Measurements from ENCODE around the gene MAPKAPK2.

DNA sequence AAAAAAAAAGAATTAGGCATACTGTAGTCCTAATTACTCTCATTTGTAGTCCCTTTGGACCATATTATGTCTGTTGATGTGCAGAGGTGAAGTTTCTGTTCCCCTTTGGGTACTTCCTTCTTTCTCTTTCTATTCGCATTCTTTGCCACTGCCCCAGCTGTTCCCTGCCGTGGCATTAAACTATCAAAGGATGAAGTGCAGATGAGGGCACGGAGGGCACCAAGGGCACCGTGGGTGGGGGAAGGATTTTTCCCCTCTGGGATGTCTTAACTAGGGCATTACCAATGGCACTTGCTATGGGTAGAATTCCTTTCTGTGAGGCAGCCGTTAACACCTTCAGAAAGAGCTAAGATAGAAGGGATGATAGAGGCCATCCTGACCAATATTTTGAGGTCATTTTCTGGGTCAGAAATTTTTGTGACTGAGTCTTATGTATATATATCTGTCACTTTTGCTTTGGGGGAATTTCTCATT lies 4.9 kb upstream of the MAPKAPK2 start:
- no peak for TF ChIP-seq NCOA1 (CRISPR knock-in tag; IDR thresholded peaks at IDR 0.05)
- TF ChIP-seq, protein P1, sequence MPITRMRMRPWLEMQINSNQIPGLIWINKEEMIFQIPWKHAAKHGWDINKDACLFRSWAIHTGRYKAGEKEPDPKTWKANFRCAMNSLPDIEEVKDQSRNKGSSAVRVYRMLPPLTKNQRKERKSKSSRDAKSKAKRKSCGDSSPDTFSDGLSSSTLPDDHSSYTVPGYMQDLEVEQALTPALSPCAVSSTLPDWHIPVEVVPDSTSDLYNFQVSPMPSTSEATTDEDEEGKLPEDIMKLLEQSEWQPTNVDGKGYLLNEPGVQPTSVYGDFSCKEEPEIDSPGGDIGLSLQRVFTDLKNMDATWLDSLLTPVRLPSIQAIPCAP (CRISPR knock-in tag; IDR thresholded peaks at IDR 0.05; ENCODE audit: low read depth): no peak
- TF ChIP-seq USF2 (IDR thresholded peaks at IDR 0.05; ENCODE audit: low read depth, low read length): no peak
- TF ChIP-seq USF2 (CRISPR knock-in tag; IDR thresholded peaks at IDR 0.05; ENCODE audit: borderline replicate concordance): no peak
- TF ChIP-seq BCL3 (CRISPR knock-in tag; IDR thresholded peaks at IDR 0.05): no peak
- TF ChIP-seq ZGPAT (CRISPR knock-in tag; IDR thresholded peaks at IDR 0.05): no peak
- TF ChIP-seq POLR2AphosphoS5 (IDR thresholded peaks at IDR 0.05; ENCODE audit: low read depth, low read length): no peak
- TF ChIP-seq, protein P2, sequence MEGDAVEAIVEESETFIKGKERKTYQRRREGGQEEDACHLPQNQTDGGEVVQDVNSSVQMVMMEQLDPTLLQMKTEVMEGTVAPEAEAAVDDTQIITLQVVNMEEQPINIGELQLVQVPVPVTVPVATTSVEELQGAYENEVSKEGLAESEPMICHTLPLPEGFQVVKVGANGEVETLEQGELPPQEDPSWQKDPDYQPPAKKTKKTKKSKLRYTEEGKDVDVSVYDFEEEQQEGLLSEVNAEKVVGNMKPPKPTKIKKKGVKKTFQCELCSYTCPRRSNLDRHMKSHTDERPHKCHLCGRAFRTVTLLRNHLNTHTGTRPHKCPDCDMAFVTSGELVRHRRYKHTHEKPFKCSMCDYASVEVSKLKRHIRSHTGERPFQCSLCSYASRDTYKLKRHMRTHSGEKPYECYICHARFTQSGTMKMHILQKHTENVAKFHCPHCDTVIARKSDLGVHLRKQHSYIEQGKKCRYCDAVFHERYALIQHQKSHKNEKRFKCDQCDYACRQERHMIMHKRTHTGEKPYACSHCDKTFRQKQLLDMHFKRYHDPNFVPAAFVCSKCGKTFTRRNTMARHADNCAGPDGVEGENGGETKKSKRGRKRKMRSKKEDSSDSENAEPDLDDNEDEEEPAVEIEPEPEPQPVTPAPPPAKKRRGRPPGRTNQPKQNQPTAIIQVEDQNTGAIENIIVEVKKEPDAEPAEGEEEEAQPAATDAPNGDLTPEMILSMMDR (CRISPR knock-in tag; IDR thresholded peaks at IDR 0.05): no peak
- no peak for TF ChIP-seq SMYD3 (CRISPR knock-in tag; IDR thresholded peaks at IDR 0.05)
- TF ChIP-seq POLR2A (IDR thresholded peaks at IDR 0.05; ENCODE audit: insufficient read depth in 1 of 2, low read depth in 2 of 2, low read length in 2 of 2): no peak
- TF ChIP-seq, protein P3, sequence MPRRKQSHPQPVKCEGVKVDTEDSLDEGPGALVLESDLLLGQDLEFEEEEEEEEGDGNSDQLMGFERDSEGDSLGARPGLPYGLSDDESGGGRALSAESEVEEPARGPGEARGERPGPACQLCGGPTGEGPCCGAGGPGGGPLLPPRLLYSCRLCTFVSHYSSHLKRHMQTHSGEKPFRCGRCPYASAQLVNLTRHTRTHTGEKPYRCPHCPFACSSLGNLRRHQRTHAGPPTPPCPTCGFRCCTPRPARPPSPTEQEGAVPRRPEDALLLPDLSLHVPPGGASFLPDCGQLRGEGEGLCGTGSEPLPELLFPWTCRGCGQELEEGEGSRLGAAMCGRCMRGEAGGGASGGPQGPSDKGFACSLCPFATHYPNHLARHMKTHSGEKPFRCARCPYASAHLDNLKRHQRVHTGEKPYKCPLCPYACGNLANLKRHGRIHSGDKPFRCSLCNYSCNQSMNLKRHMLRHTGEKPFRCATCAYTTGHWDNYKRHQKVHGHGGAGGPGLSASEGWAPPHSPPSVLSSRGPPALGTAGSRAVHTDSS (CRISPR knock-in tag; conservative IDR thresholded peaks at IDR 0.05): no peak
- TF ChIP-seq HCFC1 (IDR thresholded peaks at IDR 0.05; ENCODE audit: low read depth, low read length): no peak
